GM12878 (cell line): Measurements from ENCODE around the gene IRF8. TPM values are rescaled to one million over a fixed set of nuclear protein-coding genes. Genes with fewer than 3 reads are reported as not detected.

Experiments used
- BMI1 ChIP-seq: fragments of 450-650 bp; IDR thresholded peaks from 2 replicates; pipeline ENCODE4 v1.6.1; 2016; ENCODE audit warnings: mild to moderate bottlenecking, moderate library complexity, borderline replicate concordance
- E2F8 ChIP-seq: fragments of 450-650 bp; IDR thresholded peaks from 2 replicates; pipeline ENCODE4 v1.6.1; 2018; ENCODE audit warnings: mild to moderate bottlenecking, low read depth, moderate library complexity; ENCODE audit not compliant: partially characterized antibody
- EZH2 ChIP-seq: IDR thresholded peaks from 2 replicates; pipeline ENCODE4 v1.6.1; 2012; ENCODE audit warnings: low read depth, mild to moderate bottlenecking, control low read depth, inconsistent platforms, low read length, borderline replicate concordance; ENCODE audit not compliant: control insufficient read depth
- HDGF ChIP-seq: fragments of 450-650 bp; IDR thresholded peaks from 2 replicates; pipeline ENCODE4 v1.6.1; 2016; ENCODE audit warnings: antibody characterized with exemption
- RAD51 ChIP-seq: fragments of 450-650 bp; IDR thresholded peaks from 2 replicates; pipeline ENCODE4 v1.6.1; 2016; ENCODE audit warnings: moderate library complexity, mild to moderate bottlenecking, inconsistent platforms
- SRF ChIP-seq, 2 experiments: IDR thresholded peaks; 2 replicates each; pipeline ENCODE4 v1.6.1; 2011; ENCODE audit warnings: low read depth in 2 of 2, low read length in 2 of 2, mild to moderate bottlenecking in 1 of 2, moderate library complexity in 1 of 2
- ZBTB33 ChIP-seq: fragments of 450-650 bp; IDR thresholded peaks from 2 replicates; pipeline ENCODE4 v1.6.1; 2017; ENCODE audit warnings: mild to moderate bottlenecking
- ZNF622 ChIP-seq: fragments of 450-650 bp; IDR thresholded peaks from 2 replicates; pipeline ENCODE4 v1.6.1; 2017; ENCODE audit warnings: mild to moderate bottlenecking, inconsistent platforms
- ZSCAN29 ChIP-seq: fragments of 450-650 bp; IDR thresholded peaks from 2 replicates; pipeline ENCODE4 v1.6.1; 2017; ENCODE audit warnings: mild to moderate bottlenecking, moderate library complexity
- ZZZ3 ChIP-seq: IDR thresholded peaks from 2 replicates; pipeline ENCODE4 v1.6.1; 2011; ENCODE audit warnings: low read depth; ENCODE audit not compliant: control insufficient read depth, insufficient read length
- polyA plus RNA-seq, 11 experiments: library from polyadenylated mRNA; depleted of rRNA in 4 of 11; unstranded in 6 of 11; stranded (reverse) in 5 of 11; fragments of >200 nt; fragmentation: Nextera tagmentation in 4 of 11; fragmentation: Illumina TruSeq in 1 of 11; extraction: Ambion mirVana in 4 of 11; extraction: Trizol in 1 of 11; gene quantifications; 1 replicate in 1 of 11; 2 replicates in 10 of 11; pipeline versions ENCODE4 v1.2.1 to v1.2.3, GENCODE V29; 2011 to 2016; ENCODE audit warnings: inconsistent platforms in 2 of 11, missing spikeins in 2 of 11, low read depth in 1 of 11
- total RNA-seq, 4 experiments: library from RNA; depleted of rRNA in 3 of 4; stranded (reverse); fragments of >200 nt in 3 of 4; fragmentation: Illumina TruSeq in 1 of 4; extraction: Trizol in 1 of 4; gene quantifications; 2 replicates each; pipeline versions ENCODE4 v1.2.1 to v1.2.3, GENCODE V29; 2013 to 2021
- TF ChIP-seq, protein P1 (sequence below): IDR thresholded peaks from 2 replicates; pipeline ENCODE4 v1.6.1; 2011; ENCODE audit warnings: low read depth, mild to moderate bottlenecking, low read length, moderate library complexity, borderline replicate concordance; ENCODE audit errors: extremely low read depth
- TF ChIP-seq, protein P2 (sequence below): fragments of 150-350 bp; IDR thresholded peaks from 2 replicates; pipeline ENCODE4 v1.6.1; 2016; ENCODE audit warnings: low read depth, low read length
- TF ChIP-seq, protein P3 (sequence below): IDR thresholded peaks from 2 replicates; pipeline ENCODE4 v1.6.1; 2012; ENCODE audit warnings: low read length, inconsistent platforms
- TF ChIP-seq, protein P4 (sequence below): fragments of 450-650 bp; formaldehyde crosslinking; IDR thresholded peaks from 2 replicates; pipeline ENCODE4 v1.4.0; 2022; ENCODE audit warnings: mild to moderate bottlenecking, moderate library complexity

The IRF8 gene
- total and polyA plus RNA-seq, 10 of the 15 experiments (the other 5 are each of a cell fraction or from before 2014, with no cell fraction given): 17.1 to 237 (median 172) TPM

DNA sequence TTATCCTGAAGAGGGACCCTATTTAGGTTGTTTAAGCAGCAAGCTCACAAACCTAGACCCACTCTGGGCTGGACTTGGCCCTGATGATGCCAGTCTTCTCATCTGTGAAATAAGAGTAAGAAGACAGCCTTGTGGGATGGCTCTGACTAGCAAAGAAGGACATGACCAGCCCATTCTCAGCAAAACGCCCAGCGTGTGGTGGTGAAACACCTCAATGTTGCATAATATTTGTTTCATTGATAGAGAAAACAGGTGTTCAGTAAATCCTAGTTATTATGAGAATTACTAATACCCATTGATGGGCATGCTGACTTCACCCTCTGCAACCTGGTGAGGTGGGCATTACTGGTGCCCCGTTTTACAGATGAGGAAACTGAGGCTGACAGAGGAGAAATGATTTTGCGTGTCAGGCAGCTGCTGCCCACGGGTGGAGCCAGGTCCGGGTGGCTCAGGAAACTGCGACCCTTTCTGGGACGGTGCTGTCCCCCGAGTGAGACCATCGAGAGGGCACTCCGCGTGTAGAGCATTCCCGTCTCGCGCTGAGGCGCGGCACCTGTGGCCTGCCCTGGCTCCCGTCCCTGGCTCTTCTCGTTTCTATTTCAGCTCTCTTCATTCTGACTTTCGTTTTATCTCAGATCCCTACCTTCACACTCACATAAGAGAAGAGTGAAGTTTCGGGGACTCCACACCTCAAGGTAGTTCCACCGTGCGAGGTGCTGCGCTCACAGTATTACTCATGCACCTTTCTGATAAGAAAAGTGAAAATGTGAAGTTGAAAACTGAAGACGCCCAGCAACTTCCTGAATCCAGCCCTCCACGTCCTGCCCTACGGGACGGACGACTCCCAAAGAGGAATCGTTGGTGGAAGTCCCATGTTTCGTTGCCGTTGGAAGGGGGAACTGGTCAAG, 48.5 kb downstream of the IRF8 start (continued):
- TF ChIP-seq ZBTB33: no peak
- TF ChIP-seq BMI1: no peak
- no peak for TF ChIP-seq RAD51
- no peak for TF ChIP-seq EZH2
- TF ChIP-seq SRF (IDR thresholded peaks at IDR 0.05; ENCODE audit: low read depth in 2 of 2, low read length in 2 of 2): 0 out of 4 replicates have a peak, but pooled peaks of 1 of the 2 experiments have one; percentile 39
- TF ChIP-seq, protein P1, sequence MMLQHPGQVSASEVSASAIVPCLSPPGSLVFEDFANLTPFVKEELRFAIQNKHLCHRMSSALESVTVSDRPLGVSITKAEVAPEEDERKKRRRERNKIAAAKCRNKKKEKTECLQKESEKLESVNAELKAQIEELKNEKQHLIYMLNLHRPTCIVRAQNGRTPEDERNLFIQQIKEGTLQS: no peak
- no peak for TF ChIP-seq ZZZ3
- TF ChIP-seq ZSCAN29: no peak
- TF ChIP-seq HDGF: no peak
- TF ChIP-seq E2F8: no peak
- TF ChIP-seq, protein P2, sequence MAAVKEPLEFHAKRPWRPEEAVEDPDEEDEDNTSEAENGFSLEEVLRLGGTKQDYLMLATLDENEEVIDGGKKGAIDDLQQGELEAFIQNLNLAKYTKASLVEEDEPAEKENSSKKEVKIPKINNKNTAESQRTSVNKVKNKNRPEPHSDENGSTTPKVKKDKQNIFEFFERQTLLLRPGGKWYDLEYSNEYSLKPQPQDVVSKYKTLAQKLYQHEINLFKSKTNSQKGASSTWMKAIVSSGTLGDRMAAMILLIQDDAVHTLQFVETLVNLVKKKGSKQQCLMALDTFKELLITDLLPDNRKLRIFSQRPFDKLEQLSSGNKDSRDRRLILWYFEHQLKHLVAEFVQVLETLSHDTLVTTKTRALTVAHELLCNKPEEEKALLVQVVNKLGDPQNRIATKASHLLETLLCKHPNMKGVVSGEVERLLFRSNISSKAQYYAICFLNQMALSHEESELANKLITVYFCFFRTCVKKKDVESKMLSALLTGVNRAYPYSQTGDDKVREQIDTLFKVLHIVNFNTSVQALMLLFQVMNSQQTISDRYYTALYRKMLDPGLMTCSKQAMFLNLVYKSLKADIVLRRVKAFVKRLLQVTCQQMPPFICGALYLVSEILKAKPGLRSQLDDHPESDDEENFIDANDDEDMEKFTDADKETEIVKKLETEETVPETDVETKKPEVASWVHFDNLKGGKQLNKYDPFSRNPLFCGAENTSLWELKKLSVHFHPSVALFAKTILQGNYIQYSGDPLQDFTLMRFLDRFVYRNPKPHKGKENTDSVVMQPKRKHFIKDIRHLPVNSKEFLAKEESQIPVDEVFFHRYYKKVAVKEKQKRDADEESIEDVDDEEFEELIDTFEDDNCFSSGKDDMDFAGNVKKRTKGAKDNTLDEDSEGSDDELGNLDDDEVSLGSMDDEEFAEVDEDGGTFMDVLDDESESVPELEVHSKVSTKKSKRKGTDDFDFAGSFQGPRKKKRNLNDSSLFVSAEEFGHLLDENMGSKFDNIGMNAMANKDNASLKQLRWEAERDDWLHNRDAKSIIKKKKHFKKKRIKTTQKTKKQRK: no peak
- TF ChIP-seq, protein P3, sequence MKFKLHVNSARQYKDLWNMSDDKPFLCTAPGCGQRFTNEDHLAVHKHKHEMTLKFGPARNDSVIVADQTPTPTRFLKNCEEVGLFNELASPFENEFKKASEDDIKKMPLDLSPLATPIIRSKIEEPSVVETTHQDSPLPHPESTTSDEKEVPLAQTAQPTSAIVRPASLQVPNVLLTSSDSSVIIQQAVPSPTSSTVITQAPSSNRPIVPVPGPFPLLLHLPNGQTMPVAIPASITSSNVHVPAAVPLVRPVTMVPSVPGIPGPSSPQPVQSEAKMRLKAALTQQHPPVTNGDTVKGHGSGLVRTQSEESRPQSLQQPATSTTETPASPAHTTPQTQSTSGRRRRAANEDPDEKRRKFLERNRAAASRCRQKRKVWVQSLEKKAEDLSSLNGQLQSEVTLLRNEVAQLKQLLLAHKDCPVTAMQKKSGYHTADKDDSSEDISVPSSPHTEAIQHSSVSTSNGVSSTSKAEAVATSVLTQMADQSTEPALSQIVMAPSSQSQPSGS: no peak
- TF ChIP-seq, protein P4, sequence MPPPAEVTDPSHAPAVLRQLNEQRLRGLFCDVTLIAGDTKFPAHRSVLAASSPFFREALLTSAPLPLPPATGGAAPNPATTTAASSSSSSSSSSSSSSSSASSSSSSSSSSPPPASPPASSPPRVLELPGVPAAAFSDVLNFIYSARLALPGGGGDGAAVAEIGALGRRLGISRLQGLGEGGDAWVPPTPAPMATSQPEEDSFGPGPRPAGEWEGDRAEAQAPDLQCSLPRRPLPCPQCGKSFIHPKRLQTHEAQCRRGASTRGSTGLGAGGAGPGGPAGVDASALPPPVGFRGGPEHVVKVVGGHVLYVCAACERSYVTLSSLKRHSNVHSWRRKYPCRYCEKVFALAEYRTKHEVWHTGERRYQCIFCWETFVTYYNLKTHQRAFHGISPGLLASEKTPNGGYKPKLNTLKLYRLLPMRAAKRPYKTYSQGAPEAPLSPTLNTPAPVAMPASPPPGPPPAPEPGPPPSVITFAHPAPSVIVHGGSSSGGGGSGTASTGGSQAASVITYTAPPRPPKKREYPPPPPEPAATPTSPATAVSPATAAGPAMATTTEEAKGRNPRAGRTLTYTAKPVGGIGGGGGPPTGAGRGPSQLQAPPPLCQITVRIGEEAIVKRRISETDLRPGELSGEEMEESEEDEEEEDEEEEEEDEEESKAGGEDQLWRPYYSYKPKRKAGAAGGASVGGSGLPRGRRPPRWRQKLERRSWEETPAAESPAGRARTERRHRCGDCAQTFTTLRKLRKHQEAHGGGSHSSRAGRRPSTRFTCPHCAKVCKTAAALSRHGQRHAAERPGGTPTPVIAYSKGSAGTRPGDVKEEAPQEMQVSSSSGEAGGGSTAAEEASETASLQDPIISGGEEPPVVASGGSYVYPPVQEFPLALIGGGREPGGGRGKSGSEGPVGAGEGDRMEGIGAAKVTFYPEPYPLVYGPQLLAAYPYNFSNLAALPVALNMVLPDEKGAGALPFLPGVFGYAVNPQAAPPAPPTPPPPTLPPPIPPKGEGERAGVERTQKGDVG (CRISPR knock-in tag): no peak
- no peak for TF ChIP-seq ZNF622
